B cell (primary cell): ENCODE results near the gene ATP6V0E1. TPM values are rescaled to one million over a fixed set of nuclear protein-coding genes. Genes with fewer than 3 reads are reported as not detected.

ENCODE experiments used
- ATAC-seq: fragments of 200-7000 bp; cut with Tn5 transposase; one replicate; pipeline ENCODE4 v1.10.0; 2021; ENCODE audit warnings: low read depth, mild to moderate bottlenecking, moderate number of reproducible peaks, moderate library complexity
- CTCF ChIA-PET: fragments of 350-600 bp; sonication (Branson Sonifier 250); formaldehyde crosslinking; loops from one replicate; lab custom pipeline; 2021; ENCODE audit warnings: antibody characterized with exemption, inconsistent platforms; lab: Charles Lee
- POLR2A ChIA-PET: fragments of 350-600 bp; sonication (Branson Sonifier 250); formaldehyde crosslinking; loops from one replicate; lab custom pipeline; 2021; ENCODE audit warnings: antibody characterized with exemption; lab: Charles Lee
- DNase-seq: peaks from one replicate; pipeline ENCODE4 v3.0.0; 2013
- H2AFZ ChIP-seq: 2 replicates; pipeline ENCODE4 v1.6.1; 2012; ENCODE audit warnings: mild to moderate bottlenecking, low read depth, low read length; ENCODE audit not compliant: insufficient read depth, poor library complexity, severe bottlenecking
- H3K27ac ChIP-seq, 2 donors: 1 replicate in 1 of 2; 2 replicates in 1 of 2; pipeline ENCODE4 v1.5.1; 2012 to 2013; ENCODE audit warnings: low read length in 2 of 2, mild to moderate bottlenecking in 2 of 2, moderate library complexity in 1 of 2
- H3K27me3 ChIP-seq, 4 experiments: fragments of 200-600 bp in 1 of 4; sonication (generic) in 1 of 4; replicated peaks in 1 of 4; 1 replicate in 2 of 4; 2 replicates in 2 of 4; pipeline versions ENCODE4 v1.6.1 to v1.7.0; 2013 to 2016; ENCODE audit warnings: low read length in 3 of 4, mild to moderate bottlenecking in 2 of 4, mixed read lengths in 1 of 4, moderate library complexity in 1 of 4; ENCODE audit not compliant: insufficient read depth in 4 of 4, control insufficient read depth in 3 of 4; ENCODE audit errors: control extremely low read depth in 1 of 4
- H3K36me3 ChIP-seq, 2 experiments: replicated peaks in 1 of 2; 1 replicate in 1 of 2; 2 replicates in 1 of 2; pipeline versions ENCODE4 v1.6.1 to v1.7.1; 2013; ENCODE audit warnings: low read length in 1 of 2; ENCODE audit not compliant: insufficient read depth in 2 of 2, control insufficient read depth in 1 of 2; ENCODE audit errors: control extremely low read depth in 1 of 2, extremely low read depth in 1 of 2
- H3K4me1 ChIP-seq, 2 donors: fragments of 200-600 bp in 1 of 2; sonication (generic) in 1 of 2; 1 replicate in 1 of 2; 2 replicates in 1 of 2; pipeline versions ENCODE4 v1.5.1 to v1.6.1; 2013 to 2017; ENCODE audit warnings: low read length in 2 of 2; ENCODE audit not compliant: control insufficient read depth in 2 of 2, insufficient read depth in 2 of 2
- H3K4me2 ChIP-seq: replicated peaks from 2 replicates; pipeline ENCODE3; 2012; ENCODE audit warnings: mild to moderate bottlenecking, low read depth, low read length; ENCODE audit not compliant: poor library complexity, severe bottlenecking
- H3K4me3 ChIP-seq, 5 experiments: fragments of 200-600 bp in 1 of 5; sonication (generic) in 1 of 5; 1 replicate in 3 of 5; 2 replicates in 2 of 5; pipeline versions ENCODE4 v1.5.1 to v1.7.0; 2011 to 2016; ENCODE audit warnings: low read length in 4 of 5, mild to moderate bottlenecking in 4 of 5, low read depth in 2 of 5, control low read depth in 1 of 5, moderate library complexity in 1 of 5; ENCODE audit not compliant: insufficient read depth in 1 of 5; ENCODE audit errors: control extremely low read depth in 1 of 5, extremely low read depth in 1 of 5
- H3K79me2 ChIP-seq: fragments of 200-600 bp; sonication (generic); one replicate; pipeline ENCODE4 v1.6.0; 2016; ENCODE audit warnings: low read length; ENCODE audit not compliant: control insufficient read depth, insufficient read depth
- H3K9ac ChIP-seq: fragments of 200-600 bp; sonication (generic); 2 replicates; pipeline ENCODE4 v1.6.1; 2017; ENCODE audit warnings: mild to moderate bottlenecking, low read length, moderate library complexity
- H3K9me3 ChIP-seq, 3 donors: one replicate each; pipeline versions ENCODE4 v1.6.1 to v1.7.1; 2013; ENCODE audit warnings: low read length in 2 of 3; ENCODE audit not compliant: control insufficient read depth in 2 of 3, insufficient read depth in 1 of 3; ENCODE audit errors: control extremely low read depth in 1 of 3
- H4K20me1 ChIP-seq: 2 replicates; pipeline ENCODE4 v1.6.0; 2012; ENCODE audit warnings: mild to moderate bottlenecking, low read length; ENCODE audit not compliant: insufficient read depth, control insufficient read depth, poor library complexity, severe bottlenecking
- H3K27ac Mint-ChIP-seq: one replicate; pipeline ENCODE4 v1.8.0; 2021; ENCODE audit warnings: mixed read lengths
- H3K27me3 Mint-ChIP-seq: one replicate; pipeline ENCODE4 v1.8.0; 2021; ENCODE audit warnings: mixed read lengths
- H3K4me1 Mint-ChIP-seq: one replicate; pipeline ENCODE4 v1.8.0; 2021; ENCODE audit warnings: mixed read lengths
- H3K4me3 Mint-ChIP-seq: one replicate; pipeline ENCODE4 v1.8.0; 2021; ENCODE audit warnings: mixed read lengths
- H3K9me3 Mint-ChIP-seq: one replicate; pipeline ENCODE4 v1.8.0; 2022; ENCODE audit warnings: mixed read lengths; ENCODE audit not compliant: insufficient read depth
- EZH2 ChIP-seq: IDR thresholded peaks from 2 replicates; pipeline ENCODE4 v1.6.1; 2012; ENCODE audit warnings: borderline replicate concordance, low read depth, mild to moderate bottlenecking, moderate library complexity, low read length; ENCODE audit not compliant: insufficient read depth, poor library complexity, severe bottlenecking
- WGBS: methylation state at CpG from one replicate; pipeline ENCODE4 v1.1.5; 2013; ENCODE audit warnings: missing lambda C conversion rate; ENCODE audit not compliant: insufficient coverage; 5-methylcytosine and 5-hydroxymethylcytosine counted together
- intact Hi-C: fragments of 100-400 bp; cut with micrococcal nuclease; formaldehyde crosslinking; loops from one replicate; pipeline ENCODE4 v1.10.0; 2022
- polyA plus RNA-seq: library from polyadenylated mRNA; depleted of rRNA; stranded (reverse); fragments of >200 nt; gene quantifications from 2 replicates; pipeline ENCODE4 v1.2.3, GENCODE V29; 2012
- total RNA-seq, 2 donors: library from RNA; stranded (reverse); fragments of 120-200 nt in 1 of 2; gene quantifications; 1 replicate in 1 of 2; 2 replicates in 1 of 2; pipeline versions ENCODE4 v1.2.3 to v1.2.4, GENCODE V29; 2013 to 2022
- TF ChIP-seq, protein P1 (sequence below): fragments of 200-600 bp; IDR thresholded peaks from one replicate; pipeline ENCODE4 v1.8.0; 2022; ENCODE audit warnings: antibody characterized with exemption, mild to moderate bottlenecking

Gene ATP6V0E1
- total and polyA plus RNA-seq, 2 donors (not counting 1 experiment from before 2014, with no cell fraction given): 93.8 to 127 TPM

DNA sequence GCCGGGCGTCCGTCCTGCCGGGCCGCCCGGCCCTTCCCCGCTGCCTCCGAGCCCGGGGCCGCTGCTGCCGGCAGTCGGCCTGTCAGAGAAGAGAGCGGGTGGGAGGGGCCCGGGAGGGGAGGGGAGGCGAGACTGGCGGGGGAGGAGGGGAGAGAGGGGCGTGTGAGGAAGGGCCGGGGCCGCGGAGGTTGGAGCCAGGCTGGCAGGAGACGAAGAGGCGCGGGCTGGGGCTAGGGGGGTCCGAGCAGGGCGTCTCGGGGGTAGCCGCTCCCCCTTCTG, 73.2 kb downstream of the ATP6V0E1 start:
- H3K4me1 Mint-ChIP-seq: peaks cover 47% of the 10 kb centered on the region
- no peaks in the 10 kb centered on the region for H3K9me3 Mint-ChIP-seq
- H3K4me3 Mint-ChIP-seq: peak overlapping the region; percentile 96
- intact Hi-C loops: loop anchor here (1.0 to 5.0 kb wide), 10 partner anchors 21 to 1049 kb away; partner anchors contain the start of genes BNIP1, CPEB4, ERGIC1 and FBXW11
- ChIA-PET POLR2A (interaction anchor here (0.6 to 1.9 kb wide), 7 partner anchors 9 to 292 kb away, joined by 3 to 23 read pairs (median 4); partner anchors contain the start of gene ATP6V0E1), CTCF (interaction anchor here (1.0 to 2.1 kb wide), 6 partner anchors 14 to 285 kb away, joined by 4 to 17 read pairs (median 6); partner anchors contain the start of genes ATP6V0E1, BNIP1 and RPL26L1)
- Histone ChIP-seq H3K9me3 (no peaks in the 10 kb centered on the region), H3K27ac (peak overlapping the region; percentile 82 to 100), H4K20me1 (peaks cover 47% of the 10 kb centered on the region), H3K79me2 (peaks cover 47% of the 10 kb centered on the region), H2AFZ (peak overlapping the region; percentile 80), H3K27me3 (no peaks in the 10 kb centered on the region), H3K9ac (peak overlapping the region; percentile 98), H3K36me3 (peaks cover 2 to 8% of the 10 kb centered on the region in 2 experiments), H3K4me1 (peaks cover 19 to 28% of the 10 kb centered on the region in 2 donors), H3K4me3 (peak overlapping the region; percentile 11 to 97 (median 89)), H3K4me2 (peak overlapping the region; percentile 81)
- DNase-seq (no peak), ATAC-seq (peak; percentile 43)
- TF ChIP-seq EZH2: no peak
- peaks cover 5% of the 10 kb centered on the region for H3K27me3 Mint-ChIP-seq
- peak overlapping the region; percentile 96 for H3K27ac Mint-ChIP-seq
- WGBS: under 1% methylated on average over 27 of the region's 27 CpGs

DNA sequence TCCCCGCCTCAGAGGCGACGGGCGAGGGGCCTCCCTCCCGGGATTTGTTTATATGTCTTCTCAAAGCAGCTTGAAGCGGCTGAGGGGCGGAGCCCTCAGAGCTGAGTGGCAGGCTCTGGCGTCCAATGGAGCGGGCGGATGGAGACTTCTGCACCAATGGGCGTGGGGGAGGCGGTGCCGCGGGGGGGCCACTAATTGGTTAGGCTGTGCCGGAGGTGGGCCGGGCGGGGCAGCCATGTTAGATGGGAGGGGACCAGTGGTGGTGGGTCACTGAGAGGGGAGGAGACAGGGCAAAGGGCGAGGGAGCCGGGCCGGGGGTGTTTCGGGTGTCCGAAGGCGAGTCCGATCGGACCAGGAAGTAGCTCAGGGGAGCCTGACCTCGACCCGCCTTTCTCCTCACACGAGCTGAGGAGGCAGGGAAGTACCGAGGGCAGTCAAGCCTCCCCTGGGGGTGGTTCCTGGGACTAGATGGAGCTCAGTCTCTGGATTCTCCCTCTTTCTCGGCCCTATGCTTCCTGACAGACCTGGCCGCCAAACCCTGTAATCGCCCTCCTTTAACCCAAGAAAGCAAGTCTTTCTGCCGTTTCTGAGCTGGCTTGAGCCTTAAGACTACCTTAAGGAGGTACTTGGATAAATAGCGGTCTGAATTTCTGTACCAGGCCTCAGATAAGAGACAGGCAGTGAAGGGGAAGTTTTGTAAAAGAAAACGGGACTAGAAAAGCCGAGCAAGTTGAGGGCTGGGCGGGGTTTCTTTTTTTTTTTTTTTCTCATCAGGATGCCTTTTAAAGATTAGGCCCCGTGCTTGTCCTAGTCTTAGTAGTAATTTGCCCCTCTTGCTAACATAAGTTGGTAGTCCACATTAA, 73.7 kb downstream of the ATP6V0E1 start:
- Mint-ChIP-seq H3K9me3 (no peaks in the 10 kb centered on the region), H3K27me3 (no peaks in the 10 kb centered on the region), H3K27ac (peak overlapping the region; percentile 96), H3K4me3 (peak overlapping the region; percentile 96), H3K4me1 (peaks cover 47% of the 10 kb centered on the region)
- peak overlapping the region; percentile 81 for H3K4me2 ChIP-seq
- H4K20me1 ChIP-seq: peaks cover 51% of the 10 kb centered on the region
- no peak for TF ChIP-seq EZH2
- TF ChIP-seq, protein P1, sequence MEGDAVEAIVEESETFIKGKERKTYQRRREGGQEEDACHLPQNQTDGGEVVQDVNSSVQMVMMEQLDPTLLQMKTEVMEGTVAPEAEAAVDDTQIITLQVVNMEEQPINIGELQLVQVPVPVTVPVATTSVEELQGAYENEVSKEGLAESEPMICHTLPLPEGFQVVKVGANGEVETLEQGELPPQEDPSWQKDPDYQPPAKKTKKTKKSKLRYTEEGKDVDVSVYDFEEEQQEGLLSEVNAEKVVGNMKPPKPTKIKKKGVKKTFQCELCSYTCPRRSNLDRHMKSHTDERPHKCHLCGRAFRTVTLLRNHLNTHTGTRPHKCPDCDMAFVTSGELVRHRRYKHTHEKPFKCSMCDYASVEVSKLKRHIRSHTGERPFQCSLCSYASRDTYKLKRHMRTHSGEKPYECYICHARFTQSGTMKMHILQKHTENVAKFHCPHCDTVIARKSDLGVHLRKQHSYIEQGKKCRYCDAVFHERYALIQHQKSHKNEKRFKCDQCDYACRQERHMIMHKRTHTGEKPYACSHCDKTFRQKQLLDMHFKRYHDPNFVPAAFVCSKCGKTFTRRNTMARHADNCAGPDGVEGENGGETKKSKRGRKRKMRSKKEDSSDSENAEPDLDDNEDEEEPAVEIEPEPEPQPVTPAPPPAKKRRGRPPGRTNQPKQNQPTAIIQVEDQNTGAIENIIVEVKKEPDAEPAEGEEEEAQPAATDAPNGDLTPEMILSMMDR: no peak
- intact Hi-C loops: loop anchor here (1.0 to 5.0 kb wide), 6 partner anchors 98 to 1050 kb away; partner anchors contain the start of genes CPEB4, ERGIC1, FBXW11 and RPL26L1
- peaks cover 2 to 8% of the 10 kb centered on the region in 2 experiments for H3K36me3 ChIP-seq
- H3K9me3 ChIP-seq: no peaks in the 10 kb centered on the region
- no peaks in the 10 kb centered on the region for H3K27me3 ChIP-seq
- peaks cover 53% of the 10 kb centered on the region for H3K79me2 ChIP-seq
- peak overlapping the region; percentile 98 for H3K9ac ChIP-seq
- peak; percentile 81 for ATAC-seq
- H3K4me3 ChIP-seq: peak overlapping the region; percentile 81 to 97 (median 89)
- peak overlapping the region; percentile 82 to 100 for H3K27ac ChIP-seq
- H3K4me1 ChIP-seq: peaks cover 19 to 26% of the 10 kb centered on the region in 2 donors
- DNase-seq: peak; percentile 99
- H2AFZ ChIP-seq: peak overlapping the region; percentile 80
- CTCF ChIA-PET: interaction anchor here (0.9 to 2.1 kb wide), 8 partner anchors 15 to 285 kb away, joined by 3 to 17 read pairs (median 4); partner anchors contain the start of genes ATP6V0E1, BNIP1 and RPL26L1
- 0% methylated on average over 32 of the region's 38 CpGs for WGBS
- POLR2A ChIA-PET: interaction anchor here (0.5 to 1.9 kb wide), 12 partner anchors 9 to 293 kb away, joined by 3 to 23 read pairs (median 4); partner anchors contain the start of gene ATP6V0E1
